HG03095 (cell line): Measurements from ENCODE around the gene C3orf62.

Source experiments
- ATAC-seq: cut with Tn5 transposase; IDR thresholded peaks from one replicate; pipeline ENCODE4 v1.9.1; 2021; ENCODE audit warnings: moderate library complexity; ENCODE audit not compliant: unreplicated experiment

The C3orf62 gene

DNA sequence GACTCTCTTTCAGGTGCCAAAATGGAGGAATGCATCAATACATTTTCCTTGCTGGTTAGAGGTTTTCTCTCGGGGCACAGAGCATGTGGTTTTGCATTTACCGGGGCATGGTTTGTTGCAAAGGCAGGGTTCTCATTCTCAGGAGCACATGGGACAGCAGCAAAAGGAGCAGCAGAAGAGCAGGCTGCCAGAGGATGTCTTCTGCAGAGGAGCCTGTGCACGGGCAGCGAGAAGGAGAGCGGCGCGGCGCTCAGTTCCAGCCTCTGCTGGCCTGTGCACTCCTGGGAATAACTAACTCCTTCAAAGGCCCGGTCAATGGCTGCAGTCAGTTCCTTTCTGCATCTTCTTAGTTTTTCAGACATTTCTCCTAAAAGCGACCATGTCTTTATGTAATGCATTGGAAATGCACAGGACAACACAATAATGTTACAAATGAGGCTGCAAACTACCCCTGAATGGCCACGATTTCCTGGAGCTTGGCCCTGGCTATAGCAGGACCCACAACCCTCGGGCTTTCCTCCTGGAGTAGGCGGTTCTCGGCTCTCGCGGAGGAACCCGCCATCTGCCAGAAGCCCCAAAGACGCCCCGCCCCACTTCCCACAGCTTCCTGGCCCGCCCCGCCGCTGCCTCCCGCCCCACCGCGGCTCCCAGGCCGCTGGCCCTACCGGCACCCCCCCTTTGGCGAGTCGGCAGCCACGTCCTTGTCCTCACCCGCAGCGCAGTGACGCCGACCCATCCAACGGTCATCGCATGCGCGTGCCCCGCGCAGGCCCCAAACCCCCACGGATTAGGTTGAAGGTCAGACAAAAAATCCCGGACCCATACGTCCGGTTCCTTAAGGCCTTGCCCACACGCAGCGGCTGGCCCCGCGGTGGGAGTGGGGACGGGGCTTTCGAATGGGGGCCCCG, at the start of gene C3orf62:
Gene C3orf62, minus strand, starts transcription at position 758 of the 908 bp plus-strand sequence. Its CDS starts 360 bp downstream, at position 398.
- ATAC-seq, result peak; percentile 64

DNA sequence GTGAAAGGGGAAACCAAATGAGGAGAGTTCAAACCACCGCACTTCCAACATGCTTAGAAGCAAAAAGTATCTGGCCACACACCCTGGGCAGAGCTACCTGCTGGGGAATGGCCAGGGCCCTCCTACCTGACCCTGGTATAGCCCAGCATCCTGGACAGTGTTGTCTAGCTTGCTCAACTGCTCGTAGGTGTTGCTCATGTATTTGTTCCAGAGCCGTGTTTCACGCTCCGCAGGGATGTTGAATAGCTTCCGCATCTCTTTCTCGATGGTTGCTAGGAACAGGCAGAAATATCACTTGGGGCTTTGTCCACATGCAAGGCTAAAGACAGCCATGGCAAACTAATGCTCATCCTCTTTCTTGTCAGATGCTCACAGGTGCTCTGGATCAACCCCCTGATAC, 47.7 kb upstream of the C3orf62 start:
- ATAC-seq, result no peak

DNA sequence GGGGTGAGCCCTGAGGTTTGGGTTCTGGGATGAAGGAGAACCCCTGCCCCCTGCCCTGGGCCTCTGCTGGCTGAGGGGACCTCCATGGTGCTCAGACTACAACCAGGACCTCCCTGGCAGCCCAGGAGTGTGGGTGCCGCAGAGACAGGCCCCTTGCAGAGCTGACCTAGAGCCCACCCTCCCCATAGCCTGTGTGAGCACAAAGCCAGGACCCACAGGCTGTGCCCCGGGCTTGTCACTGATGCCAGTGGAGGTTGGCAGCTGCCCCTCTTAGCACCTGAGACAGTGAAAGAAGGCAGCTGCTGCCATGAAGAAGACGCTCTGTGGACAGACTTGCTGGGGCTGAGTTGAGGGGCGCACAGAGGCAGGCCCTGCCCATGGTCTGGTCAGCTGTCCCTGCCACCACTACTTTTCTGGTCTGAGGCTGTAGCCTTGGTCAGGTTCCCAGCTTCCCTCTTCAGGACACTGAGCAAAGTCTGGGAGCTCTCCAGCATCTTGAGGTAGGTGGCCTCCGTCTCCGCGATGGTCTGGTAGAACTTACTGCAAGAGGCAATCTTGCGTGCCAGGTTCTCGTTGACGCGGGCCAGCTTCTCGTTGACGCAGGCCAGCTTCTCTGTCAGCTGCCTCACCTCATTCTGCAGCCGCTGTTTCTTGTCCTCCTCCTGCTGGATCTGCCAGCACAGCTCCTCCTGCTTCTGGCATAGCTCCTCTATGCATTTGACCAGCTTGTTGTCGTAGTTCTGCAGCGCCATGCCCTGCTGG, 39.8 kb upstream of the C3orf62 start:
- no peak for ATAC-seq

DNA sequence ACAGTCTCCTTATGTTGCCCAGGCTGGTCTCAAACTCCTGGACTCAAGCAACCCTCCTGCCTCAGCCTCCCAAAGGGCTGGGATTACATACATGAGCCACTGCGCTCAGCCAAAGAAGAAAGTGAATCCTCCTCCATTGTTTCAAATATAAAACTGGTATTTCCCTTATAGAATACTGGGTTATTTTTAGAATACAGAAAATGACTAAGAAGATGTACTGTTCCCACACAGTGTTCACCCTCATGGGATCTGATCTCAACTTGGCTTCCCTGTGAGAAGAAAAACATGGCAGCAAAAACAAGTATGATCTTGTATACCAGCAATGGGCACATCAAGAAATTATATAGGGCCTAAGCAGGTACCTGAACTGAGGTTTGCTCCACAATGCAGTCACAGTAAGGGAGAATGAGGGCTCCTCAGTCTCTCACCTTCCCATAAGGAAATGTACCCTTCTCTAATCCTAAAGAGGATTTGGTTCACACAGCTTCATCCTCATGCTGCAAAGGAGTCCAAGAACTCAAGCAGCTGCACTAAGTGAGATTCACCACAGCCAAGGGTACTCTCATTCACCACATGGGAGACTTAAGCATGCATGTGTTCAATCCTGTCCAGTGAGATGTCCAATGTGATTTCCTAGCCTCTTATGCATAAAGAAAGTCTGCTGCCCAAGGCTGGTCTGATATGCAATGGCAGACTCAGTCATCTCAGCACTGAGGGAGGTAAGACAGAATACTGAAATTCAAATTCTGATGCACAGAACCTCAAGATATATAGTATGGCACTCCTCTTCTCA, 37.1 kb upstream of the C3orf62 start:
- no peak for ATAC-seq

DNA sequence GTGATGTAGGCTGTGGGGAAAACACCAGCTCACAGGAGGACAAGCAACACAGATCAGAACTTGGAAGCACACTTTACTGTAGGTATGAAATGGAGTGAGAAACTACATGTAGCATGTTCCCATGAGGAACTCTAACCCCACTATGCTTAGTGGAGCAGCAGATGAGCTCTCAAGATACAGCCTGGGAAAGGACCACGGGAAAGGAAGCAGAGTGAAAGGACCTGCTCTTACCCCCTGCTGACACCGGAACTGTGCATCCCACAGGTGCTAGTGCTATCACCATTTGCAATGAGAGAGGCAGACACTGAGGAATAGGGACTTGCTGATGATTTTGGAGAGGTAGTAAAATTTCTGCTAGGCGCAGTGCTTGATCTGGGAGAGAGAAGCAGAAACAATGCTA, 34.3 kb upstream of the C3orf62 start:
- no peak for ATAC-seq

DNA sequence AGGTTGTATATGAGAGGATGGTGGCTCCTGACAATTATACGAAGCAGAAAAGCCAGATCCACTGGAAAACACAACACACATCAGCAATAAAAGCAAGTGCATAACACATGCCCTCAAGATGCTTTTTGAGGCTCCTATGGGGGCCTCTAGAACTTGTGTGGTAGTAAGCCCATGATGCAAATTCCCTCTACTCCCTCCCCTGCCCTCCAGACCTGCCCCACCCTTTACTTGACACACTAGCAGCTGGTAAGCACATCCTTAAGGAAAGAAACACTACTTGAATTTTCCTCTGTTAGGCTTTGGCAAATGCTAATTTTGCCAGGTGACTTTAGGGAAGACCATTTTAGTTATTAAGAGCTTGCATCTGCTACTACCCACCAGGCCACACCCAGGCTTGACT, 33.6 kb upstream of the C3orf62 start:
- ATAC-seq, result no peak

DNA sequence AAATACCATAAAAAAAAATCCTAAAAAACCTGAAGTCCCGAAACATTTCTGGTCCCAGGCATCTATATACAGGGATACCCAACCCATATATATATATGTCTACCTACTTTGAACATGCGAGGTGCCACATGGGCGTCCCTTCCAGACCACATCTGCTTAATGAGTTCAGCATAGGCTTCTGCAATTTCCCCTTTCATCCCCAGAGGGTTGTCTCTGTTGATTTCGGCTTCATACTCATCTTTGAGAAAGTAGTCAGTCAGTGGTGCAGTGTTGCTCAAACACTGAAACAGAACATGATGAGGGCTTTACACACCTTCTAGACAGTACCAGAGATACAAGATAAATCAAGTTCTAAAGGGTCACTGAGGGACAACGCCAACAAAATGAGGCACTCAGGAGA, 28.6 kb upstream of the C3orf62 start:
- no peak for ATAC-seq

DNA sequence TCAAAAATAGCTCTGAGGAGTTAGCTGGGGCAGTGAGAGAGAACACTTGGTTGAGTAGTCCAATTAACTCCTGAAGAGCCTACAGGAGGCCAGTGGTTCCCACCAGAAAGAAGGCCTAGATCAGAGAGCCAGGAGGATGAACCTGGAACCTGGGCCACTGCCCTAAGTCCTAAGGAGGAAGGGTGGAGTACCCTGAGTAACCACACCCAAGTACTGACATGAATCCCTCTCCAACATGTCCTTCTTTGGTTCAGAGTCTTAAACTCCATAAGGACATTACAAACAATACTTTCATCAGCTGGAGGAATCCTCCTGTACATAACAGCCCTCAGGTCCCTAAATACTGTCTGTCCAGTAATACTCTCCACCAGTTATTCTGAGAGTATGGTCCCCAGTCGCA, 25.6 kb upstream of the C3orf62 start:
- ATAC-seq, result no peak

DNA sequence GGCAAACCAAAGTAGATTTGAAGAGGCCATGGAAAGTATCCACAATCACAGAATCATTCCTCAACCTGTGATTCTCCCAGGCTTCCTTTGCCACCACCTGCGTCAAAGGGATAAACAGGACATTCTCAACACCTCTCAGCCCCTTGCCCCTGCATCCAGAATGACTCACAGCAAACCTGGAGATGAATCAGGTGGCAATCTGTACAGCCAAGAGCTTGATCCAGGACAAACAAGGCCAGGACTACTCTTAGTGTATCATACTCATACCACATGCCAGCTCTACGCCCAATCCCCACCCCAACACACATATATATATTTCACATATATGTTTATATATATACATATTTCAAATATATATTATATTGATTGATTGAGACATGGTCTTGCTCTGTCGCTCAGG, 23.6 kb upstream of the C3orf62 start:
- ATAC-seq, result no peak

DNA sequence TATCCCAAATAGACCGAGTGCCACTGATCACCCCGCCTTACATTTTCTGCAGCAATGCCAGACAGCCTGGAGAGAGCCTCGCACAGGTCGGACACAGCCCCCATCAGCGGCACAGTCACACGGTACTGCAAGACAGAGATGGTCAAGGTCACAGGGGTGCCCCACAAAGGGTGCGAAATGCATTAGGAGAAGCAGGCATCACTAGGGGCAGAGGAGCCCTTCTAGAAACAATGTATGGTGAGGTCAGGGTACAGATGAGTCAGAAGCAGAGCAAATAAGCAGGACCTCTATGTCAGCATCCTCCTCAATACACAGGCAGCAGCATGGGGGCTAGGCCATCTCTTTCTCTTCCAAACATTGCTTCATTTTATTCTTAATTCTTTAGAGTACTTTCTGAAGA, 21.5 kb upstream of the C3orf62 start:
- ATAC-seq, result no peak

DNA sequence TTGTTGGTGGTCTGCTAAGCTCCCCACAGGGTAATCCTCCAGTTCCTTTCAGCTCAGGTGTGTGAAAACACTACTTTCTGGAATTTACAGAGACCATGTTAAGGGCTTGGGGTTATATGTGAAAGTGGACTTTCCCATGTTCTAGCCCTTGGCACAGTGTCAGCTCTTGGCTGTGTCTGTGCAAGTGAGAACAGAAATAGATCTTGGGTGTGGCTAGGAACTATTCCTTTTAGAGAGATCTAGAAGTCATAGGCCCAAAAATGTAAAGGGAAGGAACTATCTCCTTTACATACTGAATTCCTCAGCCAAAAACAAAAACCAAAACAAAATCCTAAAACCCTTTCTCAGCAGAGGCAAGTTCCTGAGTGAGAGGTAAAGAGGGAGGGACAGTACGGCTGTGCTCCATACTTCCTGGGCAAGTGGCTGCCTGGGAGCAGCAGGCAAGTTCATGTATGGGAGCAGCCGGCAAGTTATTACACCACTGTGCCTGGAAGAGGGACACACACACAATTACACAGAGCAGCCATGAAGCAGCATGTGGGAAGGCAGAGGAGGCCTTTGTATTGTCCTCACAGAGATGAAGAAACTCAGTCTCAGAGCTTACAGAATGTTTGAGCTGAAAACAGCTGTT, 19.9 kb upstream of the C3orf62 start:
- ATAC-seq, result no peak

DNA sequence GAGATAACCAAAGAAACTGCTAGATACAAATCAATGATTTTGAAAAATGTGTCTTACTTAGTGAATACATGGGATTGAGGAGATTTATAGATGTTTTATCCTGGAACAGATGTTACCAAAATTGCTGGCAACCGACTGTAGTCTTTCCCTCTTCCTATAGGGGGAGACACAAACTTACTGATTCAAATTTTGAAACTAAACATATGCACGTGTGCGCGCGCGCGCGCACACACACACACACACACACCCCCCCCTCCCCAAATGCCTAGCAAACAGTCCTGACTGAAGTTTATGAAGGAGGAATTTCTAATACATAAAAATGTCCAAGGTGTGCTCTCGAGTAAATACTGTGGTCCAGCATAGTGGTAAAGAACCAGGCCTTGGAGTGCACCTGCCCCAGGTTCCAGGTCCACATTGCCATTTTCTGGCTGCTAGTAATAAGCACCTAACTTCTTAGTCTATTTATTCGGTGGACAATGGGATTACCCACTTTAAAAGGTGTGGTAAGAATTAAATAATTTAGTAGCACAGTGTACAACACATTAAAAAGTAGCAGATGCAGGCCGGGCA, 18.5 kb upstream of the C3orf62 start:
- no peak for ATAC-seq

DNA sequence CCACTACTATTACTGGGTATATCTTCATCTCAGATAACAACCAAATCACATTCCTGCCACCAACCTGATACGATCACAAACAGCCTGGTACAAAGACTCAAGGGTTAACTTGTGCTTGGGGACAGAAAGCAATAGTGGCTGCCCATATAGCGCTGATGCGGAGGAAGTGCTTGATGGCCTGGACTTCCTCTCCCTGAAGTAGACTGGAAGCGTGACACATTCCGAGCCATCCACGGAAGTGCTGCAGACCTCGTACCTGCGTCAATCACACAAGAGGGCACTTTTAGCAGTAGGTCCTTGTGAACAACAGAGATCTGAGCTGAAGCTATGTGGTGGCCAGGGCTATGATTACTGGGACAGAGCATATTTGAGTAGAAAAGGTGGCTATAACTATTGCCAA, 17.3 kb upstream of the C3orf62 start:
- no peak for ATAC-seq

DNA sequence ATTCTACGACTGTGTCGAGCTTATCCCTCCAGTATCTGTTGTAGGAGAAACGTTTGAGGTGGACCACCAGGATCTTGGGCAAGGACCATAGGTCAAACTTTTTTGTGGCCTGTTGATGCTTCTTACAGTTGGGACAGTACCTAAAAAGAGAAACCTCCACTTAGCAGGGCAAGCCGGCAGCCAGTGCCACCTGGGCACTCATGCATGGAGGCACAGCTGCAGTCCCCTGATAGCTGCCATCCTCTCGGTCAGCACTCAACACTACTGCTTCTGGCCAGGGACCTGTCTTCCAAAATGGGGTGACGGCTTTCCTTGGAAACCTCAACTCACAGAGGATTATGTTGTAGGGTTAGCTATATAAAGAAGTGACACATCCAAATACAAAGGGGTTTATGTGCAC, 7.0 kb upstream of the C3orf62 start:
- no peak for ATAC-seq

DNA sequence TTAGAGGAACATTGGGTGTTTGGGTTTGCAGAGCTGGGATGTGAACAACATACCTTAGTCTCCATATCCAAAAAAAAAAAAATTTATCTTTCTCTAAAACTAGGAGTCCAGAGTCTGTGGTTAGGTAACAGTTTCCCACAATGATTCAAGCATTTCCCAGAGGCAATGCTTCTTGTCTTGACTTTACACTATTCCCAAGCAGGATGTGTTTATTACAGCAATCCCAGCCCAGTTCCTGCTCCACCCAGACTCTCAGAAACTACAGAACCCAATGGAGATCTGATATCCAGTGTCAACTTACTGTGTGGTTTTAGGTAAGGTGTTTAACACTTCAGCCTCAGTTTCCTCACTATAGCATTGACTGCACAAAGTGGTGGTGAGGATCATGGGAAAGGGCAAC, 2.3 kb upstream of the C3orf62 start:
- no peak for ATAC-seq

DNA sequence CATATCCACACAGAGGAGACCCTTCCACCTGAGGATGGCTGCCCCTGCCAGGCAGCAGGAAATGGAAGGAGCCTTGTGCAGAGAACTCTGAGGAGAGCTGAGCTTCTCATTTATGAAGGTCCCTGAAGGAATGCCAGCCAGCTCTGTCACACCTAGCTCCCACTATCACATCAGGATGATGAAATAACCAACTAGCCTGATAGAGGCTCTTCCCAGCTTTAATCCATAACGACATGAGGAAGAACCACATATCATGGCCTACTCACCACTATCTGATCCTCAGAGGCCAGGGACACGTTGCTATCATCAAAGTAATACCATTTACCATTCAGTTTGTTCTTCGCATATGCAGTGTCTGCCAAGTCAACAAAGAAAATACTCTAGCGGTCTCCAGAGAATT, 1.5 kb upstream of the C3orf62 start:
- no peak for ATAC-seq

DNA sequence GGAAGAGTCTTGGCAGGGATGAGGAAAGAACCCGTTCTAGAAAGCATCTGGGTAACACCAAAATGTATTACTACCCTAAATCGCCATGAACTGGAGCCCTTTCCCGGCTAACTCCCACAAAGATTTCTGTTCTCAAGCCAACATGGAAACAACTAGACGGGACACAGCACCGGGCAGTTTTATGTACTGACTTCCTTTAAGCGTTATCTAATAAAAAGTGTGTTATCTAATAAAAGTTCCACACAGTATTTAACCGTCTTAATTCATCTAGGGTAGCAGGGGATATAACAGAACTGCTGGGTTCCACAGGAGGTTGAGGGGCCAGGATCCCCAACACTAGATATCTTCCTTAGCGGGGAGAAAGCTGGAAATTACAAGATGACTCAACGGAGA, 347 bp upstream of the C3orf62 start:
- no peak for ATAC-seq

DNA sequence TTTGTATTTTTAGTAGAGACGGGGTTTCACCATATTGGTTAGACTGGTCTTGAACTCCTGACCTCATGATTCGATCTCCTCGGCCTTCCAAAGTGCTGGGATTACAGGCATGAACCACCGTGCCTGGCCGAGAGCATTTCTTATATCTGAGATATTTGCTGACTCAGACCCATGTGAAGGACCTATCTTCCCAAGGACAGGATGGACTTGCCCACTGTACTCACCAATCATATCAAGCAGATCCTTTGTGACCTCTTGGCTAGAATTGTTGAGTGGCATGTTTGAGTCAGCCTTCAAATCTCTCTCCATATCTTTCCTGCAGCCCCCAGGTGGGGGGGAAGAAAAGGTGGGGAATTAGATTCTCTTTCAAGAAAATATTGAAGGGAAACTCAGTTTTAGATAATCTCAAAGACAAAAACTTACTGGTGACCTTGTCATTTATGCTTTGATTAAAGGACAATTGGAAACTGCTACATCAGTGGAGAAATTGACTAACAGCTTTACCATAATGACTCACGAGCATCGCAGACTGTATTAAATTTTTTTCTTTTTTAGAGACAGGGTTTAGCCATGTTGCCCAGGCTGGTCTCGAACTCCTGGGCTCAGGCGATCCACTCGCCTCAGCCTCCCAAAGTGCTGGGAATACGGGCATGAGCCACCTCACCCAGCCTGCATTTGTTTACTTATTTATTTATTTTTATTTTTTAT, 3.1 kb downstream of the C3orf62 start:
- ATAC-seq, result no peak

DNA sequence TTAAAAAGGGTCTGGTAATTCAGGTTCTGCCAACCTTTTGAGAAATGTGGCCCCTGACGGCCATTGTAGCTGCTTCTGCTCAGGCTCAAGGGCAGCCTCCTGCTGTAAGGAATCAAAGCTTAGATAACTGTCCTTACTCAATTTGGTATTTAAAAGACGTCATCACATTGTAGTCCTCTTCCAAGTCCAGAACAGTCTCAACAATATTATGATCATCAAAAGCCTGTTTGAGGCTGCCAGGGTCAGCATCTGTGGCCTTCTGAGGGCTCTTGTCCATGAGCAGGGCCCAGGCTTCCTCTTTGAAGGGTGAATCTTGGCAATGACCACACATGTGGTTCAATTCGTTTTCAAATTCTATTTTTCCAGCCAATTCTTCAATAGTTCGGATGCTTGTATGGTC, 6.0 kb downstream of the C3orf62 start:
- ATAC-seq, result no peak

DNA sequence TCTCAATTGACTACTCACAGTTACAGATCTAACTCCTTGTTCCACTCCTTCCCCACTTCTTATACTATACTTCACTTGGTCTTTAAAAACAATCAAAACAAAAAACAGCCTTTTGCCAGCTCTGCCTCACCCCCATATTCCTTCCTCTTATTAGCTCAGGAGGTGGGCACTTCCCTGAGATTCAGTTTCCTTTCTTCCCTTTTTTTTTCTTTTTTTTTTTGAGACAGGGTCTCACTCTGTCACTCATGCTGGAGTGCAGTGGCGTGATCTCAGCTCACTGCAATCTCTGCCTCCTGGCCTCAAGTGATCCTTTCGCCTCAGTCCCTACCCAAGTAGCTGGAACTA, 6.9 kb downstream of the C3orf62 start:
- ATAC-seq, result no peak
